ENCODE results near the gene RAB3D.
A peak's percentile ranks its signal among the peaks of the same experiment; 100 is the strongest.
"Not testable (repeated sequence)": the region's sequence is repeated elsewhere in the genome, so short reads cannot be mapped to it uniquely, and the experiment has no call there.

The RAB3D gene

GRCh38 chr19:11379857-11380350 is 40.4 kb upstream of the RAB3D start:
- TF ChIP-seq CTCF (IDR thresholded peaks at IDR 0.05; ENCODE audit: borderline replicate concordance, insufficient read depth, low read depth, low read length), result no peak
- H3K4me3 ChIP-seq (ENCODE audit: low read depth, low read length), result no peak overlapping the region

- H3K4me3 ChIP-seq (ENCODE audit: low read depth, low read length), result not testable (repeated sequence)
Observed at GRCh38 chr19:11379269-11379845, 39.9 kb upstream of the RAB3D start.

- H3K4me3 ChIP-seq (ENCODE audit: low read depth, low read length), result no peak overlapping the region
- peak; percentile 63 for TF ChIP-seq CTCF (IDR thresholded peaks at IDR 0.05; ENCODE audit: borderline replicate concordance, insufficient read depth, low read depth, low read length)
Observed at GRCh38 chr19:11378319-11379189, 39.1 kb upstream of the RAB3D start.

GRCh38 chr19:11377756-11378155 is 38.3 kb upstream of the RAB3D start:
- H3K4me3 ChIP-seq (ENCODE audit: low read depth, low read length), result no peak overlapping the region
- TF ChIP-seq CTCF (IDR thresholded peaks at IDR 0.05; ENCODE audit: borderline replicate concordance, insufficient read depth, low read depth, low read length), result no peak

- TF ChIP-seq CTCF (IDR thresholded peaks at IDR 0.05; ENCODE audit: borderline replicate concordance, insufficient read depth, low read depth, low read length), result no peak
- H3K4me3 ChIP-seq (ENCODE audit: low read depth, low read length), result no peak overlapping the region
Observed at GRCh38 chr19:11377237-11377636, 37.8 kb upstream of the RAB3D start.

GRCh38 chr19:11375143-11375948 is 35.9 kb upstream of the RAB3D start:
- no peak for TF ChIP-seq CTCF (IDR thresholded peaks at IDR 0.05; ENCODE audit: borderline replicate concordance, insufficient read depth, low read depth, low read length)
- peak overlapping the region; percentile 69 for H3K4me3 ChIP-seq (ENCODE audit: low read depth, low read length)

- H3K4me3 ChIP-seq (ENCODE audit: low read depth, low read length), result peak within 1 kb of the TSS; percentile 75
- no peak for TF ChIP-seq CTCF (IDR thresholded peaks at IDR 0.05; ENCODE audit: borderline replicate concordance, insufficient read depth, low read depth, low read length)
Observed at GRCh38 chr19:11374433-11375142, 35.1 kb upstream of the RAB3D start, which contains the start of gene SWSAP1. TSS of gene SWSAP1 (plus strand) at chr19:11374666. CDS start at chr19:11374681, 15 bp downstream.

Data from GM12875 (cell line).